K562 (cell line): ENCODE results near the gene RETREG2. TPM values are rescaled to one million over a fixed set of nuclear protein-coding genes. Genes with fewer than 3 reads are reported as not detected.
A peak's percentile ranks its signal among the peaks of the same experiment; 100 is the strongest.

Source experiments
- AFF1 ChIP-seq, 2 experiments: fragments of 450-650 bp; IDR thresholded peaks; 2 replicates each; pipeline ENCODE4 v1.6.1; 2018; ENCODE audit warnings: mild to moderate bottlenecking in 2 of 2, low read depth in 1 of 2; ENCODE audit not compliant: partially characterized antibody in 2 of 2
- CC2D1A ChIP-seq: fragments of 450-650 bp; IDR thresholded peaks from 2 replicates; pipeline ENCODE4 v1.6.1; 2017; ENCODE audit warnings: mild to moderate bottlenecking
- ETS1 ChIP-seq: conservative IDR thresholded peaks from 2 replicates; pipeline ENCODE4 v1.6.1; 2011; ENCODE audit warnings: low read depth, mild to moderate bottlenecking, low read length; ENCODE audit not compliant: control insufficient read depth
- FIP1L1 ChIP-seq: fragments of 200-400 bp; formaldehyde crosslinking; IDR thresholded peaks from 2 replicates; pipeline ENCODE4 v1.6.1; 2018; ENCODE audit warnings: mild to moderate bottlenecking, low read depth, low read length; ENCODE audit not compliant: poor library complexity, severe bottlenecking
- FOXM1 ChIP-seq, 2 experiments: fragments of 450-650 bp in 1 of 2; sonication (generic) in 1 of 2; formaldehyde crosslinking in 1 of 2; IDR thresholded peaks; 2 replicates each; pipeline versions ENCODE4 v1.6.1 to v1.9.0; 2017 to 2022; ENCODE audit warnings: low read depth in 2 of 2, mild to moderate bottlenecking in 2 of 2, missing genetic modification reagents in 1 of 2, moderate library complexity in 1 of 2
- FOXP4 ChIP-seq: sonication (generic); formaldehyde crosslinking; IDR thresholded peaks from 2 replicates; pipeline ENCODE4 v1.8.0; 2022; ENCODE audit warnings: mild to moderate bottlenecking, missing genetic modification reagents, borderline replicate concordance
- MCM2 ChIP-seq: fragments of 450-650 bp; IDR thresholded peaks from 2 replicates; pipeline ENCODE4 v1.6.1; 2017; ENCODE audit warnings: low read depth, mild to moderate bottlenecking
- NKRF ChIP-seq: fragments of 450-650 bp; IDR thresholded peaks from 2 replicates; pipeline ENCODE4 v1.6.1; 2016; ENCODE audit warnings: borderline replicate concordance
- POLR3A ChIP-seq: IDR thresholded peaks from 2 replicates; pipeline ENCODE4 v1.6.1; 2011; ENCODE audit warnings: borderline replicate concordance, mild to moderate bottlenecking, moderate library complexity; ENCODE audit not compliant: insufficient read length, insufficient read depth; ENCODE audit errors: extremely low read depth
- XRCC4 ChIP-seq: IDR thresholded peaks from one replicate; pipeline ENCODE4 v1.6.1; 2011; ENCODE audit not compliant: insufficient read depth, insufficient read length; ENCODE audit errors: extremely low read depth
- ZBTB12 ChIP-seq: fragments of 250-450 bp; sonication (Bioruptor Pico); IDR thresholded peaks from 2 replicates; pipeline ENCODE4 v1.4.0; 2020
- ZFP1 ChIP-seq: fragments of 450-650 bp; formaldehyde crosslinking; IDR thresholded peaks from 2 replicates; pipeline ENCODE4 v1.4.0; 2020; ENCODE audit warnings: mild to moderate bottlenecking, mixed read lengths
- ZNF134 ChIP-seq: fragments of 250-450 bp; sonication (Bioruptor Pico); conservative IDR thresholded peaks from 2 replicates; pipeline ENCODE4 v1.4.0; 2020
- ZNF239 ChIP-seq: fragments of 250-450 bp; sonication (Bioruptor Pico); IDR thresholded peaks from 2 replicates; pipeline ENCODE4 v1.4.0; 2020; ENCODE audit warnings: mild to moderate bottlenecking
- polyA plus RNA-seq, 8 experiments: library from polyadenylated mRNA; depleted of rRNA in 4 of 8; stranded (reverse) in 5 of 8; unstranded in 3 of 8; fragments of >200 nt; fragmentation: Nextera tagmentation in 2 of 8; fragmentation: Illumina TruSeq in 1 of 8; extraction: Ambion mirVana in 2 of 8; extraction: Trizol in 1 of 8; gene quantifications; 2 replicates each; pipeline versions ENCODE4 v1.2.1 to v1.2.3, GENCODE V29; 2011 to 2014; ENCODE audit warnings: inconsistent platforms in 1 of 8, missing spikeins in 1 of 8
- total RNA-seq, 7 experiments: library from RNA; depleted of rRNA in 6 of 7; stranded (reverse); fragments of >200 nt in 6 of 7; fragmentation: Illumina TruSeq in 2 of 7; extraction: Trizol in 2 of 7; gene quantifications; 2 replicates each; pipeline versions ENCODE4 v1.2.1 to v1.2.3, GENCODE V29; 2011 to 2021; ENCODE audit warnings: low replicate concordance in 1 of 7

RETREG2 gene
- total and polyA plus RNA-seq, 9 of the 15 experiments (the other 6 are each of a cell fraction or from before 2014, with no cell fraction given) = 4.9 to 40.1 (median 19.2) TPM

GRCh38 chr2:219177552-219178376, at the start of gene RETREG2 (continued):
- TF ChIP-seq AFF1 (IDR thresholded peaks at IDR 0.05; ENCODE audit: low read depth in 1 of 2, partially characterized antibody in 2 of 2) (peak in 1 of 2 experiments; percentile 52), FOXM1 (IDR thresholded peaks at IDR 0.05; ENCODE audit: low read depth) (no peak), FOXM1 (CRISPR knock-in tag; IDR thresholded peaks at IDR 0.05; ENCODE audit: low read depth) (no peak), ZBTB12 (CRISPR knock-in tag) (no peak), CC2D1A (no peak), FIP1L1 (no peak), MCM2 (no peak), FOXP4 (no peak), POLR3A (no peak), NKRF (no peak), ZNF239 (no peak), ZFP1 (CRISPR knock-in tag) (no peak), ZNF134 (0 out of 2 replicates have a peak, but pooled peaks have one; percentile 7), XRCC4 (no peak), ETS1 (peak; percentile 53; the same call in 1 of the 2 replicates)
